Lung (tissue), 12 donors: ENCODE data around the gene KRTAP10-1. TPM values are rescaled to one million over a fixed set of nuclear protein-coding genes. Genes with fewer than 3 reads are reported as not detected.

Experiments
- ATAC-seq: fragments of 200-7000 bp; cut with Tn5 transposase; one replicate; pipeline ENCODE4 v1.9.1; 2020; ENCODE audit warnings: moderate number of reproducible peaks; ENCODE audit not compliant: insufficient read depth, low FRiP score
- DNase-seq, 3 donors: peaks; one replicate each; pipeline ENCODE4 v3.0.0-alpha.2; 2013 to 2017
- H3K27ac ChIP-seq, 2 donors: one replicate each; pipeline ENCODE4 v1.5.1; 2013; ENCODE audit warnings: mild to moderate bottlenecking in 2 of 2, moderate library complexity in 2 of 2, control low read depth in 1 of 2, inconsistent platforms in 1 of 2, low read depth in 1 of 2, low read length in 1 of 2
- H3K27me3 ChIP-seq, 3 donors: one replicate each; pipeline ENCODE4 v1.5.1; 2013; ENCODE audit warnings: low read length in 2 of 3; ENCODE audit not compliant: control insufficient read depth in 3 of 3, insufficient read depth in 3 of 3
- H3K36me3 ChIP-seq, 4 donors: one replicate each; pipeline ENCODE4 v1.5.1; 2013; ENCODE audit warnings: low read length in 4 of 4, mild to moderate bottlenecking in 1 of 4, moderate library complexity in 1 of 4; ENCODE audit not compliant: control insufficient read depth in 4 of 4, insufficient read depth in 4 of 4
- H3K4me1 ChIP-seq, 5 donors: one replicate each; pipeline ENCODE4 v1.5.1; 2013; ENCODE audit warnings: low read length in 5 of 5, mild to moderate bottlenecking in 2 of 5, moderate library complexity in 1 of 5; ENCODE audit not compliant: control insufficient read depth in 5 of 5, insufficient read depth in 5 of 5
- H3K4me3 ChIP-seq: one replicate; pipeline ENCODE4 v1.5.1; 2013; ENCODE audit warnings: mild to moderate bottlenecking, control low read depth, moderate library complexity
- H3K9ac ChIP-seq, 2 donors: one replicate each; pipeline ENCODE4 v1.5.1; 2013; ENCODE audit warnings: low read length in 2 of 2, control low read depth in 1 of 2; ENCODE audit not compliant: insufficient read depth in 1 of 2
- H3K9me3 ChIP-seq, 4 donors: one replicate each; pipeline ENCODE4 v1.5.1; 2013; ENCODE audit warnings: low read length in 3 of 4, mild to moderate bottlenecking in 1 of 4, moderate library complexity in 1 of 4; ENCODE audit not compliant: control insufficient read depth in 4 of 4, insufficient read depth in 3 of 4
- WGBS, 2 donors: extraction: QIAGEN DNeasy Blood & Tissue Kit; methylation state at CpG; one replicate each; pipeline ENCODE4 v1.1.7; 2013; 5-methylcytosine and 5-hydroxymethylcytosine counted together
- polyA plus RNA-seq, 2 donors: library from polyadenylated mRNA; stranded (reverse); fragments of 200-250 nt; gene quantifications; one replicate each; pipeline ENCODE4 v1.2.1, GENCODE V29; 2013
- total RNA-seq, 2 donors: library from RNA; depleted of rRNA in 1 of 2; stranded (reverse); fragments of >200 nt in 1 of 2; gene quantifications; one replicate each; pipeline ENCODE4 v1.2.1, GENCODE V29; 2014 to 2021
- TF ChIP-seq, protein P1 (sequence below): IDR thresholded peaks from 2 replicates; pipeline ENCODE4 v1.5.1; 2012; ENCODE audit warnings: mild to moderate bottlenecking; ENCODE audit errors: control extremely low read depth, extremely low read depth
- donor health status: control.
- donor health status: control.
- donor health status: Bipolar disorder and iron deficiency.
- donor health status: healthy.
- donor health status: DM: yes; HTN: yes; CAD: no.

KRTAP10-1 gene
- total and polyA plus RNA-seq, 4 donors: not detected

DNA sequence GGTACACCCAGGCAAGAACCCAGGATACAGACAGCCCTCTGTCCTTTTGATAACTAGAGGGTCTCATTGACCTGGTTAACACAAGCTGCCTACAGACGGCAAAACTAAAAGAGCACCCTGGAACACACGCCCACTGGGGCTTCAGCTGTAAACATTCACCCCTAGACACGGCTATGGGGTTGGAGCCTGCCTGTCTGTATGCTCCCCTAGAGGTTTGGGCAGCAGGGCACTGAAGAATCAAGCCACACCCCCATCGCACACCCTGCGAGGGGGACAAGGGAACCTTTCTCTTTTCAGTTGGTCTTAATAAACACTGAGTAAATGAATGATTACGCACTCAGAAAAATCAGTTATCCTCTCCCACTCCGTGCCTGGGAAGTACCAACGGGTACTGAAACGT lies 49.2 kb downstream of the KRTAP10-1 start:
- Histone ChIP-seq H3K27ac (no peak overlapping the region), H3K4me3 (no peak overlapping the region), H3K4me1 (peaks cover 0 to 2% (median 0%) of the 10 kb centered on the region in 5 donors), H3K9ac (no peak overlapping the region), H3K9me3 (peaks cover 0 to 14% (median 7%) of the 10 kb centered on the region in 4 donors), H3K27me3 (no peaks in the 10 kb centered on the region), H3K36me3 (no peaks in the 10 kb centered on the region)
- DNase-seq (no peak), ATAC-seq (no peak)
- 86 to 91% methylated on average over 9 of the region's 9 CpGs for WGBS, 2 donors
- TF ChIP-seq, protein P1, sequence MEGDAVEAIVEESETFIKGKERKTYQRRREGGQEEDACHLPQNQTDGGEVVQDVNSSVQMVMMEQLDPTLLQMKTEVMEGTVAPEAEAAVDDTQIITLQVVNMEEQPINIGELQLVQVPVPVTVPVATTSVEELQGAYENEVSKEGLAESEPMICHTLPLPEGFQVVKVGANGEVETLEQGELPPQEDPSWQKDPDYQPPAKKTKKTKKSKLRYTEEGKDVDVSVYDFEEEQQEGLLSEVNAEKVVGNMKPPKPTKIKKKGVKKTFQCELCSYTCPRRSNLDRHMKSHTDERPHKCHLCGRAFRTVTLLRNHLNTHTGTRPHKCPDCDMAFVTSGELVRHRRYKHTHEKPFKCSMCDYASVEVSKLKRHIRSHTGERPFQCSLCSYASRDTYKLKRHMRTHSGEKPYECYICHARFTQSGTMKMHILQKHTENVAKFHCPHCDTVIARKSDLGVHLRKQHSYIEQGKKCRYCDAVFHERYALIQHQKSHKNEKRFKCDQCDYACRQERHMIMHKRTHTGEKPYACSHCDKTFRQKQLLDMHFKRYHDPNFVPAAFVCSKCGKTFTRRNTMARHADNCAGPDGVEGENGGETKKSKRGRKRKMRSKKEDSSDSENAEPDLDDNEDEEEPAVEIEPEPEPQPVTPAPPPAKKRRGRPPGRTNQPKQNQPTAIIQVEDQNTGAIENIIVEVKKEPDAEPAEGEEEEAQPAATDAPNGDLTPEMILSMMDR: no peak

DNA sequence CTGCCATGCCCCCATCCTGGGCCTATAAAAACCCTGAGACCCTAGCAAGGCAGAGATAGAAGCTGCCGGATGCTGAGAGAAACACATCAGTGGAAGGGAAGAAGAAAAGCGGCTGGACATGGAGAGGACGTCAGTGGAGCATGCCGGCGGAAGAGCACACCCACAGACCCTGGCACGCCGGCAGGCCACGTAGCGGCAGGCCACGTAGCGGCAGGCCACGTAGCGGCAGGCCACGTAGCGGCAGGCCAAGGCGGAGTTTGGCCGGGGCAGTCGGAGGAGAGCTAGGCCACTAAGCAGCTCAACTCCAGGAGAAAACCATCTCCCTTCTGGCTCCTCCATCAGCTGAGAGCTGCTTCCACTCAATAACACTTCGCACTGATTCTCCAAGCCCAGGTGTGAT lies 49.6 kb downstream of the KRTAP10-1 start:
- TF ChIP-seq, protein P1: no peak
- peaks cover 0 to 3% (median 0%) of the 10 kb centered on the region in 5 donors for H3K4me1 ChIP-seq
- H3K4me3 ChIP-seq: no peak overlapping the region
- DNase-seq: no peak
- H3K27me3 ChIP-seq: no peaks in the 10 kb centered on the region
- H3K36me3 ChIP-seq: no peaks in the 10 kb centered on the region
- no peak for ATAC-seq
- WGBS, 2 donors: 96% methylated on average over 19 of the region's 19 CpGs
- no peak overlapping the region for H3K9ac ChIP-seq
- peaks cover 0 to 14% (median 7%) of the 10 kb centered on the region in 4 donors for H3K9me3 ChIP-seq
- no peak overlapping the region for H3K27ac ChIP-seq

DNA sequence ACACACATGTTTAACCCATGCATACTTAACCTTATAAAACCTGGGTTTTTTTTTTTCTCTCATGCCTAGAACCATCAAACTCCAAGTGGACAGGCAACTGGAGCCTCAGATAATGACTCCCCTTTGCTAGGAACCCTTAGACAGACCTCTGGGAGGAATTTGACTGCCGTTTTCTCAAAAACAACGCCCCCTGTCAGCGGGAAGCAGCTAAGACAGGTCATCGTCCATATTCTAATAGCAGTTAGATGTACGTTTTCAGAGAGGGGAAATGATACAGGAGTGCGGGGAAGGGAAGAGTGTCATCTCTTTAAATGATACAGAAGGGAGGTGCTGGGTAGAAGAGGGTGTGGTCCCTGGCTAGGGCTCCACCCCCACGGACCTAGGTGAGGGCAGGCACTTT lies 50.0 kb downstream of the KRTAP10-1 start:
- WGBS, 2 donors: 38 to 47% methylated on average over 7 of the region's 7 CpGs

More for the DNA sequence above, 50.0 kb downstream of the KRTAP10-1 start:
- Histone ChIP-seq H3K27me3 (no peaks in the 10 kb centered on the region), H3K4me1 (peaks cover 0 to 5% (median 0%) of the 10 kb centered on the region in 5 donors), H3K4me3 (no peak overlapping the region), H3K36me3 (no peaks in the 10 kb centered on the region), H3K27ac (no peak overlapping the region), H3K9me3 (peaks cover 0 to 14% (median 7%) of the 10 kb centered on the region in 4 donors), H3K9ac (no peak overlapping the region)
- DNase-seq (no peak), ATAC-seq (no peak)
- TF ChIP-seq, protein P1: no peak

Other genes with a start within 250 kb of the KRTAP10-1 start
- gene PFKL, start 240.1 kb downstream of the KRTAP10-1 start, total RNA-seq: 100 to 1,000 TPM in 1 of 2 donors, 10 to 100 TPM in 1; 99.0 to 129 TPM
- gene PFKL, start 240.1 kb downstream of the KRTAP10-1 start, polyA plus RNA-seq: 100 to 1,000 TPM in 1 of 2 donors, 10 to 100 TPM in 1; 63.4 to 106 TPM
- gene CFAP410, start 200.8 kb downstream of the KRTAP10-1 start, total RNA-seq: 10 to 100 TPM; 24.3 to 45.3 TPM
- 10 to 100 TPM; 33.7 to 72.7 TPM for gene CFAP410, start 200.8 kb downstream of the KRTAP10-1 start, polyA plus RNA-seq
- gene TRPM2, start 186.6 kb downstream of the KRTAP10-1 start, total RNA-seq: 10 to 100 TPM in 1 of 2 donors, 1 to 10 TPM in 1; 5.9 to 13.1 TPM
- 10 to 100 TPM in 1 of 2 donors, 1 to 10 TPM in 1; 7.4 to 26.2 TPM for gene TRPM2, start 186.6 kb downstream of the KRTAP10-1 start, polyA plus RNA-seq
- 1 to 10 TPM; 2.8 to 3.6 TPM for gene LRRC3, start 84.7 kb downstream of the KRTAP10-1 start, total RNA-seq
- gene LRRC3, start 84.7 kb downstream of the KRTAP10-1 start, polyA plus RNA-seq: 1 to 10 TPM; 1.4 to 2.0 TPM
- not detected for gene KRTAP10-2, start 11.3 kb upstream of the KRTAP10-1 start, total RNA-seq
- not detected for gene KRTAP10-2, start 11.3 kb upstream of the KRTAP10-1 start, polyA plus RNA-seq
- gene KRTAP10-3, start 18.6 kb upstream of the KRTAP10-1 start, total RNA-seq: not detected
- not detected for gene KRTAP10-3, start 18.6 kb upstream of the KRTAP10-1 start, polyA plus RNA-seq
- not detected for gene KRTAP10-4, start 33.5 kb upstream of the KRTAP10-1 start, total RNA-seq
- not detected for gene KRTAP10-4, start 33.5 kb upstream of the KRTAP10-1 start, polyA plus RNA-seq
- not detected for gene KRTAP10-5, start 40.4 kb upstream of the KRTAP10-1 start, total RNA-seq
- gene KRTAP10-5, start 40.4 kb upstream of the KRTAP10-1 start, polyA plus RNA-seq: not detected
- gene KRTAP10-6, start 52.3 kb upstream of the KRTAP10-1 start, total RNA-seq: not detected
- not detected for gene KRTAP10-6, start 52.3 kb upstream of the KRTAP10-1 start, polyA plus RNA-seq
- not detected for gene KRTAP10-7, start 60.4 kb upstream of the KRTAP10-1 start, total RNA-seq
- gene KRTAP10-7, start 60.4 kb upstream of the KRTAP10-1 start, polyA plus RNA-seq: not detected
- gene KRTAP10-8, start 71.9 kb upstream of the KRTAP10-1 start, total RNA-seq: not detected
- not detected for gene KRTAP10-8, start 71.9 kb upstream of the KRTAP10-1 start, polyA plus RNA-seq
- gene KRTAP10-9, start 86.9 kb upstream of the KRTAP10-1 start, total RNA-seq: not detected
- not detected for gene KRTAP10-9, start 86.9 kb upstream of the KRTAP10-1 start, polyA plus RNA-seq
- not detected for gene KRTAP10-10, start 97.2 kb upstream of the KRTAP10-1 start, total RNA-seq
- not detected for gene KRTAP10-10, start 97.2 kb upstream of the KRTAP10-1 start, polyA plus RNA-seq
- gene KRTAP10-11, start 106.2 kb upstream of the KRTAP10-1 start, total RNA-seq: not detected
- gene KRTAP10-11, start 106.2 kb upstream of the KRTAP10-1 start, polyA plus RNA-seq: not detected
- not detected for gene KRTAP12-4, start 114.5 kb upstream of the KRTAP10-1 start, total RNA-seq
- gene KRTAP12-4, start 114.5 kb upstream of the KRTAP10-1 start, polyA plus RNA-seq: not detected
- gene KRTAP12-3, start 117.7 kb upstream of the KRTAP10-1 start, total RNA-seq: not detected
- not detected for gene KRTAP12-3, start 117.7 kb upstream of the KRTAP10-1 start, polyA plus RNA-seq
- not detected for gene KRTAP12-2, start 126.7 kb upstream of the KRTAP10-1 start, total RNA-seq
- gene KRTAP12-2, start 126.7 kb upstream of the KRTAP10-1 start, polyA plus RNA-seq: not detected
- not detected for gene KRTAP12-1, start 142.0 kb upstream of the KRTAP10-1 start, total RNA-seq
- not detected for gene KRTAP12-1, start 142.0 kb upstream of the KRTAP10-1 start, polyA plus RNA-seq
- gene KRTAP10-12, start 157.0 kb upstream of the KRTAP10-1 start, total RNA-seq: not detected
- not detected for gene KRTAP10-12, start 157.0 kb upstream of the KRTAP10-1 start, polyA plus RNA-seq
- gene TSPEAR, start 171.4 kb upstream of the KRTAP10-1 start, total RNA-seq: 1 to 10 TPM in 1 of 2 donors, under 1 TPM in 1; 0.43 to 2.1 TPM
- gene TSPEAR, start 171.4 kb upstream of the KRTAP10-1 start, polyA plus RNA-seq: under 1 TPM; 0.02 to 0.12 TPM